ENCODE data around the gene CDX4. TPM values are rescaled to one million over a fixed set of nuclear protein-coding genes. Genes with fewer than 3 reads are reported as not detected.
"Not testable (repeated sequence)": the region's sequence is repeated elsewhere in the genome, so short reads cannot be mapped to it uniquely, and the experiment has no call there.

Gene CDX4
- polyA plus RNA-seq (ENCODE audit: insufficient read length in 4 of 4) = not detected

DNA sequence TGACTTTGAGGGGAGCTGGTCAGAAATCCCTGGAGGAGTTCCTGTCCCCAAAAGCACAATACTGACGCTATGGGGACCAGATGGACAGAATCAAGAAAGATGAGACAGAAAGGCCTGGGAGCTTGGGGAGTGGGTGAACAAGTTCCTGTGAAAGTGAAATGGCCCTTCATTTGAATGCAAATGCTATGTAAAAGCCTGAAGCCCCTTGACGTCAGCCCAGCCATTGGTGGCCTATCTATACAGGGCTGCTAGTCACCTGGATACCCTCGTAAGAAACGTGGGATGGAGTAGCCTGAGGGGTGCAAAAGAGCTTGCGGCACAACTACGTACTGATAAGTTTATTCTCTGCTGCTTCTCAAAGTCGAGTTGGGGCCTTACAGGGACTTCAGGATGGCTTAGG lies at the start of gene CDX4:
TSS of gene CDX4 (plus strand) at position 223 of the 400 bp plus-strand sequence. CDS start 201 bp downstream, outside the sequence.
- no peak for DNase-seq (ENCODE audit: low read depth in 4 of 4, low spot score in 3 of 4)

DNA sequence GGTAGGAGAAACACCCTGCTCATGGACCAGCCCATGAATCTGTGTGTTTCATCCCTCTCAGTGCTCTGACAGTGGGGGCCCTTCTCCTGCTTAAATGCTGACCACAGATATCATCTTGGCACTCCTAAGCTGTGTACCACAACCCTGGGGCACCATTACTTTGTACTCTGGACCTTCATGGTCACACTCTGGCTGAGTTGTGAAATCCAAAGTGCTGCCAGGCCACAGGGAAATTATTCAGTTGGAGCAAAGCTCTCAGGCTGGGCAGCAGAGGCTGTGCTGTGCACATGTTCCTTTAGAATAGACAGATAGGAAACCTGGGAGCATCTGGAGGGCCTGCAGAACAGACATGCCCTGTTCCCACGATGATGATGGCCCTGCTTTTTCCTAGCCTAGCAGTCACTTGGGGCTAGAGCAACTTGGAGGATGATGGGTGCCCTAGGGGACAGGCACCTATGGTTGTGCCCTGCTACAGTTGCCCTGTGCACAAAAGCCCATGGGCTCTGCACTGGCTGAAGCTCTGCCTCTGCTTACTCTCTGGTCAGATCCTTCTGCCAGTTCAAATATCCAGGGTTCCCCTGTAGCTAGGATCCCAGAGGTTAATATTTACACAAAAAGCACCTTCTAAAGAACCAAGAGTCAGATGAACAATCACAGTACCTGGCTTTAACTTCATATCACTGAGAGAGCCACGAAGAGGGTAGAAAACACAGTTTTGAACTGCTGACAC lies 48.5 kb upstream of the CDX4 start:
- DNase-seq (ENCODE audit: low read depth in 4 of 4, low spot score in 3 of 4) = no peak

GRCh38 chrX:73400136-73400748 lies 46.6 kb upstream of the CDX4 start:
- DNase-seq (ENCODE audit: low read depth in 4 of 4, low spot score in 3 of 4) = no peak

- peak in 1 of 4 donors; percentile 0 for DNase-seq (ENCODE audit: low read depth in 4 of 4, low spot score in 3 of 4)
These were observed 45.1 kb upstream of the CDX4 start for GRCh38 chrX:73401591-73402266.

DNA sequence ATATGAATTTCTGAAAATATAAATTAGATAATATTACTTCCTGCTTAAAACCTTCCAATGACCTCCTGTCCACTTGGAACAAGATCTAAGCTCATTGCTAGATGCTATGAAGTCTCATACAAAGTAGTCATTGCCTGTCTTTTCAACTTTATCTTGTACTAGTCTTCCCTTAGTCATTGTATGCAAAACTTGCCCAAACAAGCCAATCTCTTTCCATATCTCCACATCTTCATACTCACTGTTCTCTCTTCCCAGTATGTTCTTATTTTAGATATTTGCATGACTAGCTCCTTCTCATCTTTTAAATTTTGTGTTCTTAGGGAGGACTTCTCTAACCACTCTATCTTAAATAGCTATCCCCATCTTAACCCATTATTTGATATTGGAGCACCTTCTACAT lies 33.9 kb upstream of the CDX4 start:
- DNase-seq (ENCODE audit: low read depth in 4 of 4, low spot score in 3 of 4) = no peak

- DNase-seq (ENCODE audit: low read depth in 4 of 4, low spot score in 3 of 4) = no peak
These were observed 500 bp downstream of the CDX4 start for GRCh38 chrX:73447311-73447794.

GRCh38 chrX:73448379-73448778 lies 1.5 kb downstream of the CDX4 start:
- DNase-seq (ENCODE audit: low read depth in 4 of 4, low spot score in 3 of 4) = no peak

DNA sequence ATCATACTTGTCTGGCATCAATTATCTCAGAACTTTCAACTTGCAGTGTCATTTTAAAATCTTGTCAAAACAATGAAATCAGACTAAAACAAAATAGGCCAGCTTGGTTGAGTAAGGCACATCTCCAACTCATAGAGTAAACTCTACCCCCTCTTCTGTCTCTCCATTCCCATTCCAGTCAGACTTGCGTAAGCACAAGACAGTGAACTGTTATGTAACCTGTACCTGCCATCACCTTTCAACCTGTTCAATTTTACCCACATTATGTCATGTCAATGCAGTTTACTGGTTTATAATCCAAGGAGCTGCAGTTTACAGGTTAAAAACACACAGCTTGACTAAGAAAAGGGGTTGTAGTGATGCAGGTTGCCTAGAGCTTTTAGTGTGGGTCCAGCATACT lies 8.3 kb downstream of the CDX4 start:
- no peak for DNase-seq (ENCODE audit: low read depth in 4 of 4, low spot score in 3 of 4)

- peak in 1 of 4 donors; percentile 6 for DNase-seq (ENCODE audit: low read depth in 4 of 4, low spot score in 3 of 4)
These were observed 10.5 kb downstream of the CDX4 start for GRCh38 chrX:73457306-73457705.

GRCh38 chrX:73468376-73468775 lies 21.5 kb downstream of the CDX4 start:
- no peak for DNase-seq (ENCODE audit: low read depth in 4 of 4, low spot score in 3 of 4)

DNA sequence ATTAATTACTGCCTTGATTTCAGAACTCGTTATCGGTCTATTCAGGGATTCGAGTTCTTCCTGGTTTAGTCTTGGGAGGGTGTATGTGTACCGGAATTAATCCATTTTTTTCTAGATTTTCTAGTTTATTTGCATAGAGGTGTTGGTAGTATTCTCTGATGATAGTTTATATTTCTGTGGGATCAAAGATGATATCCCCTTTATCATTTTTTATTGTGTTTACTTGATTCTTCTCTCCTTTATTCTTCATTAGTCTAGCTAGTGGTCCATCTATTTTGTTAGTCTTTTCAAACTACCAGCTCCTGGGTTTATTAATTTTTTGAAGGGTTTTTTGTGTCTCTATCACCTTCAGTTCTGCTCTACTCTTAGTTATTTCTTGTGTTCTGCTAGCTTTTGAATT lies 32.1 kb downstream of the CDX4 start:
- DNase-seq (ENCODE audit: low read depth in 4 of 4, low spot score in 3 of 4) = no peak

DNA sequence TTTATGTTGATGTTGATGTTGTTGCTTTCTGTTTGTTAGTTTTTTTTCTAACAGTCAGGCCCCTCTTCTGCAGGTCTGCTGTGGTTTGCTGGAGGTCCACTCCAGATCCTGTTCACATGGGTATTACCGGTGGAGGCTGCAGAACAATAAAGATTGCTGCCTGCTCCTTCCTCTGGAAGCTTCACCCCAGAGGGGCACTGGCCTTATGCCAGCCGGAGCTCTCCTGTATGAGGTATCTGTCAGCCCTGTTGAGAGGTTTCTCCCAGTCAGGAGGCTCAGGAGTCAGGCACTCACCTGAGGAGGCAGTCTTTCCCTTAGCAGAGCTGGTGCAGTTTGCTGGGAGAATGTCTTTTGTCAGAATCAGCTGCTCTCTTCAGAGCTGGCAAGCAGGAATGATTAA lies 34.7 kb downstream of the CDX4 start:
- no peak for DNase-seq (ENCODE audit: low read depth in 4 of 4, low spot score in 3 of 4)

DNA sequence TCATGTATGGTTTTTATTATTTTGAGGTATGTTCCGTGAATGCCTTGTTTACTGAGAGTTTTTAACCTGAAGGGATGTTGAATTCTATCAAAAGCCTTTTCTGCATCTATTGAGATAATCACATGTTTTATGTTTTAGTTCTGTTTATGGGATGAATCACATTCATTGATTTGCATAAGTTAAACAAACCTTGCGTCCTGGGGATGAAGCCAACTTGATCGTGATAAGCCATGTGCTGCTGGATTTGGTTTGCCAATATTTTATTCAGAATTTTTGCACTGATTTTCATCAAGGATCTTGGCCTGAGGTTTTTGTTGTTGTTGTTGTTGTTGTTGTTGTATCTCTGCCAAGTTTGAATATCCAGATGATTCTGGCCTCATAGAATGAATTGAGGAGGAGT lies 43.8 kb downstream of the CDX4 start:
- no peak for DNase-seq (ENCODE audit: low read depth in 4 of 4, low spot score in 3 of 4)

- DNase-seq (ENCODE audit: low read depth in 4 of 4, low spot score in 3 of 4) = not testable (repeated sequence)
These were observed 45.3 kb downstream of the CDX4 start for GRCh38 chrX:73492178-73492577.

Other genes starting within 250 kb of the CDX4 start
- 1 to 10 TPM; 2.2 to 7.8 (median 3.2) TPM for gene NAP1L2, start 232.2 kb upstream of the CDX4 start, polyA plus RNA-seq (ENCODE audit: insufficient read length in 4 of 4)
- gene CHIC1, start 116.1 kb downstream of the CDX4 start, polyA plus RNA-seq (ENCODE audit: insufficient read length in 4 of 4) = 10 to 100 TPM; 10.0 to 13.8 (median 12.0) TPM

Measured in left renal pelvis (tissue), 4 donors.